PC-9 (cell line): Measurements from ENCODE around the gene ADAMTS16.

ENCODE experiments used
- CTCF ChIP-seq: fragments of 200-600 bp; sonication (generic); conservative IDR thresholded peaks from 2 replicates; pipeline ENCODE4 v1.6.1; 2017; ENCODE audit warnings: mixed run types, antibody characterized with exemption, mild to moderate bottlenecking, moderate library complexity
- EZH2 ChIP-seq: fragments of 200-600 bp; sonication (generic); IDR thresholded peaks from 2 replicates; pipeline ENCODE4 v1.8.0; 2017; ENCODE audit warnings: antibody characterized with exemption, low read depth

- TF ChIP-seq CTCF (no peak), EZH2 (no peak)
Measured at GRCh38 chr5:5275211-5275610, 135.1 kb downstream of the ADAMTS16 start.
